H9 (cell line): ENCODE measurements around the gene PCDHGB2. TPM values are rescaled to one million over a fixed set of nuclear protein-coding genes. Genes with fewer than 3 reads are reported as not detected.

Experiments
- DNase-seq: peaks from one replicate; pipeline ENCODE4 v3.0.0-alpha.2; 2017
- H2AFZ ChIP-seq: one replicate; pipeline ENCODE4 v1.6.1; 2013; ENCODE audit warnings: mild to moderate bottlenecking, low read length, control low read depth, moderate library complexity
- H2AK5ac ChIP-seq: 2 replicates; pipeline ENCODE4 v1.6.1; 2013; ENCODE audit warnings: low read length, control low read depth, mixed read lengths; ENCODE audit not compliant: insufficient read length
- H2BK120ac ChIP-seq: one replicate; pipeline ENCODE4 v1.6.1; 2013; ENCODE audit warnings: low read depth, mild to moderate bottlenecking, low read length, control low read depth, inconsistent platforms; ENCODE audit not compliant: poor library complexity, severe bottlenecking
- H2BK12ac ChIP-seq: 2 replicates; pipeline ENCODE4 v1.6.1; 2013; ENCODE audit warnings: low read length, control low read depth, mixed read lengths, low read depth; ENCODE audit not compliant: insufficient read length
- H2BK15ac ChIP-seq: 2 replicates; pipeline ENCODE4 v1.6.1; 2013; ENCODE audit warnings: low read depth, low read length, control low read depth
- H2BK20ac ChIP-seq: one replicate; pipeline ENCODE4 v1.6.1; 2013; ENCODE audit warnings: low read depth, mild to moderate bottlenecking, low read length, control low read depth, inconsistent platforms; ENCODE audit not compliant: poor library complexity, severe bottlenecking
- H2BK5ac ChIP-seq: 2 replicates; pipeline ENCODE4 v1.6.1; 2013; ENCODE audit warnings: low read length, control low read depth, mixed read lengths; ENCODE audit not compliant: insufficient read length
- H3K14ac ChIP-seq: 2 replicates; pipeline ENCODE4 v1.6.1; 2013; ENCODE audit warnings: low read length, control low read depth; ENCODE audit not compliant: insufficient read depth
- H3K18ac ChIP-seq: 2 replicates; pipeline ENCODE4 v1.6.1; 2013; ENCODE audit warnings: low read depth, mild to moderate bottlenecking, mixed read lengths, low read length, control low read depth; ENCODE audit not compliant: insufficient read length
- H3K23ac ChIP-seq: 2 replicates; pipeline ENCODE4 v1.6.1; 2013; ENCODE audit warnings: low read length, control low read depth, mixed read lengths, low read depth; ENCODE audit not compliant: insufficient read length
- H3K23me2 ChIP-seq: 2 replicates; pipeline ENCODE4 v1.6.1; 2013; ENCODE audit warnings: low read depth, mild to moderate bottlenecking, mixed read lengths, low read length, control low read depth; ENCODE audit not compliant: insufficient read length, poor library complexity, severe bottlenecking
- H3K27ac ChIP-seq: 2 replicates; pipeline ENCODE4 v1.5.1; 2013; ENCODE audit warnings: low read length, control low read depth, mixed read lengths, low read depth; ENCODE audit not compliant: insufficient read length
- H3K27me3 ChIP-seq: 2 replicates; pipeline ENCODE4 v1.6.1; 2013; ENCODE audit warnings: low read length, control low read depth, inconsistent platforms; ENCODE audit not compliant: insufficient read depth
- H3K4ac ChIP-seq: 2 replicates; pipeline ENCODE4 v1.6.1; 2013; ENCODE audit warnings: low read depth, mild to moderate bottlenecking, control low read depth, inconsistent platforms, low read length, moderate library complexity
- H3K4me1 ChIP-seq: 2 replicates; pipeline ENCODE4 v1.6.1; 2013; ENCODE audit warnings: low read length, control low read depth, inconsistent platforms; ENCODE audit not compliant: insufficient read depth
- H3K4me2 ChIP-seq: 2 replicates; pipeline ENCODE4 v1.6.1; 2013; ENCODE audit warnings: low read length, control low read depth, mixed read lengths; ENCODE audit not compliant: insufficient read length, insufficient read depth
- H3K56ac ChIP-seq: 2 replicates; pipeline ENCODE4 v1.6.1; 2013; ENCODE audit warnings: low read depth, mild to moderate bottlenecking, mixed read lengths, low read length, control low read depth; ENCODE audit not compliant: insufficient read length
- H3K79me1 ChIP-seq: 2 replicates; pipeline ENCODE4 v1.6.1; 2013; ENCODE audit warnings: low read depth, mild to moderate bottlenecking, moderate library complexity, low read length, control low read depth, inconsistent platforms; ENCODE audit not compliant: insufficient read depth, poor library complexity, severe bottlenecking
- H3K79me2 ChIP-seq: 2 replicates; pipeline ENCODE4 v1.6.1; 2013; ENCODE audit warnings: low read length, control low read depth, inconsistent platforms; ENCODE audit not compliant: insufficient read depth
- H3K9ac ChIP-seq: 2 replicates; pipeline ENCODE4 v1.6.1; 2013; ENCODE audit warnings: low read length, control low read depth, mixed read lengths; ENCODE audit not compliant: insufficient read length; ENCODE audit errors: extremely low read depth
- H3K9me3 ChIP-seq: one replicate; pipeline ENCODE4 v1.6.1; 2013; ENCODE audit warnings: low read depth, low read length, inconsistent platforms; ENCODE audit not compliant: control insufficient read depth
- H3T11ph ChIP-seq: one replicate; pipeline ENCODE4 v1.6.1; 2013; ENCODE audit warnings: mild to moderate bottlenecking, low read length, control low read depth, inconsistent platforms
- H4K20me1 ChIP-seq: one replicate; pipeline ENCODE4 v1.6.1; 2013; ENCODE audit not compliant: control insufficient read depth, insufficient read length, insufficient read depth
- H4K5ac ChIP-seq: 2 replicates; pipeline ENCODE4 v1.6.1; 2013; ENCODE audit warnings: low read depth, mild to moderate bottlenecking, mixed read lengths, low read length, control low read depth; ENCODE audit not compliant: insufficient read length
- H4K8ac ChIP-seq: replicated peaks from 2 replicates; pipeline ENCODE4 v1.6.1; 2013; ENCODE audit warnings: low read length, control low read depth, mixed read lengths, low read depth; ENCODE audit not compliant: insufficient read length
- H4K91ac ChIP-seq: 2 replicates; pipeline ENCODE4 v1.6.1; 2013; ENCODE audit warnings: low read depth, mild to moderate bottlenecking, moderate library complexity, mixed read lengths, low read length, control low read depth; ENCODE audit not compliant: insufficient read length
- H3K27ac Mint-ChIP-seq, 3 experiments: 2 replicates in 2 of 3; 3 replicates in 1 of 3; pipeline ENCODE4 v1.8.0; 2020 to 2021; ENCODE audit warnings: mixed read lengths in 3 of 3, mild to moderate bottlenecking in 1 of 3, moderate library complexity in 1 of 3
- H3K27me3 Mint-ChIP-seq: 2 replicates; pipeline ENCODE4 v1.8.0; 2021; ENCODE audit warnings: low read depth, mild to moderate bottlenecking, moderate library complexity, mixed read lengths
- H3K36me3 Mint-ChIP-seq, 3 experiments: 2 replicates in 2 of 3; 3 replicates in 1 of 3; pipeline ENCODE4 v1.8.0; 2020 to 2021; ENCODE audit warnings: low read depth in 3 of 3, mixed read lengths in 3 of 3; ENCODE audit not compliant: insufficient read depth in 1 of 3
- H3K4me1 Mint-ChIP-seq, 2 experiments: 2 replicates each; pipeline ENCODE4 v1.8.0; 2020; ENCODE audit warnings: mixed read lengths in 2 of 2
- H3K4me3 Mint-ChIP-seq, 2 experiments: 2 replicates in 1 of 2; 3 replicates in 1 of 2; pipeline ENCODE4 v1.8.0; 2020 to 2021; ENCODE audit warnings: mild to moderate bottlenecking in 2 of 2, mixed read lengths in 2 of 2, moderate library complexity in 1 of 2
- H3K9me3 Mint-ChIP-seq, 2 experiments: 2 replicates in 1 of 2; 3 replicates in 1 of 2; pipeline ENCODE4 v1.8.0; 2020; ENCODE audit warnings: mild to moderate bottlenecking in 2 of 2, mixed read lengths in 2 of 2, moderate library complexity in 1 of 2
- WGBS: extraction: QIAGEN DNeasy Blood & Tissue Kit; methylation state at CpG from one replicate; pipeline ENCODE4 v1.1.7; 2013; ENCODE audit warnings: missing lambda C conversion rate, low lambda C conversion rate, mixed read lengths; ENCODE audit not compliant: insufficient read length; ENCODE audit errors: extremely low coverage; 5-methylcytosine and 5-hydroxymethylcytosine counted together
- total RNA-seq: library from RNA; stranded (reverse); gene quantifications from 2 replicates; pipeline ENCODE4 v1.2.1, GENCODE V29; 2021
- TF ChIP-seq, protein P1 (sequence below): fragments of 200-600 bp; sonication (generic); conservative IDR thresholded peaks from 3 replicates; pipeline ENCODE4 v1.8.0; 2021; ENCODE audit warnings: antibody characterized with exemption, mild to moderate bottlenecking

PCDHGB2 gene
- total RNA-seq, 1 experiment from 2014 or later, result 3.8 TPM

GRCh38 chr5:141374627-141375026 lies 14.8 kb downstream of the PCDHGB2 start:
- Histone ChIP-seq H3K4me1 (no peaks in the 10 kb centered on the region), H2BK20ac (no peak overlapping the region), H3K4me2 (no peak overlapping the region), H3K23me2 (no peaks in the 10 kb centered on the region), H2BK12ac (no peak overlapping the region), H3T11ph (no peak overlapping the region), H2BK5ac (no peak overlapping the region), H3K27ac (no peak overlapping the region), H3K9ac (no peak overlapping the region), H3K9me3 (peaks cover 34% of the 10 kb centered on the region), H3K4ac (no peak overlapping the region), H2BK15ac (no peak overlapping the region), H4K91ac (no peak overlapping the region), H3K79me1 (no peaks in the 10 kb centered on the region), H2BK120ac (no peak overlapping the region), H2AFZ (no peak overlapping the region), H4K5ac (no peak overlapping the region), H3K14ac (no peak overlapping the region), H3K23ac (no peak overlapping the region), H2AK5ac (no peak overlapping the region), H3K27me3 (no peaks in the 10 kb centered on the region), H3K79me2 (no peaks in the 10 kb centered on the region), H3K56ac (no peak overlapping the region), H3K18ac (no peak overlapping the region), H4K8ac (no peak overlapping the region), H4K20me1 (no peaks in the 10 kb centered on the region)
- DNase-seq, result no peak
- peaks cover 9% of the 10 kb centered on the region for H3K27me3 Mint-ChIP-seq
- H3K9me3 Mint-ChIP-seq, result peaks cover 60 to 69% of the 10 kb centered on the region in 2 experiments
- H3K27ac Mint-ChIP-seq, result no peak overlapping the region
- H3K4me1 Mint-ChIP-seq, result no peaks in the 10 kb centered on the region
- WGBS, result no CpG with 5 or more reads among the region's 14 CpGs
- TF ChIP-seq, protein P1, sequence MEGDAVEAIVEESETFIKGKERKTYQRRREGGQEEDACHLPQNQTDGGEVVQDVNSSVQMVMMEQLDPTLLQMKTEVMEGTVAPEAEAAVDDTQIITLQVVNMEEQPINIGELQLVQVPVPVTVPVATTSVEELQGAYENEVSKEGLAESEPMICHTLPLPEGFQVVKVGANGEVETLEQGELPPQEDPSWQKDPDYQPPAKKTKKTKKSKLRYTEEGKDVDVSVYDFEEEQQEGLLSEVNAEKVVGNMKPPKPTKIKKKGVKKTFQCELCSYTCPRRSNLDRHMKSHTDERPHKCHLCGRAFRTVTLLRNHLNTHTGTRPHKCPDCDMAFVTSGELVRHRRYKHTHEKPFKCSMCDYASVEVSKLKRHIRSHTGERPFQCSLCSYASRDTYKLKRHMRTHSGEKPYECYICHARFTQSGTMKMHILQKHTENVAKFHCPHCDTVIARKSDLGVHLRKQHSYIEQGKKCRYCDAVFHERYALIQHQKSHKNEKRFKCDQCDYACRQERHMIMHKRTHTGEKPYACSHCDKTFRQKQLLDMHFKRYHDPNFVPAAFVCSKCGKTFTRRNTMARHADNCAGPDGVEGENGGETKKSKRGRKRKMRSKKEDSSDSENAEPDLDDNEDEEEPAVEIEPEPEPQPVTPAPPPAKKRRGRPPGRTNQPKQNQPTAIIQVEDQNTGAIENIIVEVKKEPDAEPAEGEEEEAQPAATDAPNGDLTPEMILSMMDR, result no peak
- H3K36me3 Mint-ChIP-seq, result peaks cover 33 to 52% (median 50%) of the 10 kb centered on the region in 3 experiments
- no peak overlapping the region for H3K4me3 Mint-ChIP-seq
